Measurements from ENCODE around the gene DSTYK. TPM values are rescaled to one million over a fixed set of nuclear protein-coding genes. Genes with fewer than 3 reads are reported as not detected.

The DSTYK gene
- total and polyA plus RNA-seq, 7 donors: 1.6 to 13.3 (median 9.1) TPM

GRCh38 chr1:205228093-205228521 lies 16.6 kb upstream of the DSTYK start:
- peak overlapping the region; percentile 38 to 71 (median 63) for H3K4me3 ChIP-seq
- intact Hi-C loops (cut with DNase I): no loop called here
- H3K27ac ChIP-seq: peak overlapping the region; percentile 40 to 62 (median 58)
- no peaks in the 10 kb centered on the region for H3K27me3 ChIP-seq
- TF ChIP-seq EP300 (IDR thresholded peaks at IDR 0.05) (no peak), POLR2AphosphoS5 (IDR thresholded peaks at IDR 0.05) (no peak)
- H3K4me1 ChIP-seq: peaks cover 0 to 31% (median 28%) of the 10 kb centered on the region in 4 donors
- no peak for DNase-seq
- H3K9me3 ChIP-seq: no peaks in the 10 kb centered on the region
- 0 to 1% methylated on average over 27 of the region's 27 CpGs for WGBS, 2 donors
- no peaks in the 10 kb centered on the region for H3K36me3 ChIP-seq

GRCh38 chr1:205227584-205228013 lies 16.1 kb upstream of the DSTYK start, which contains the start of gene TMCC2:
Gene TMCC2, plus strand, starts transcription at chr1:205227946. Its CDS starts 619 bp downstream, at chr1:205228565.
- DNase-seq: peak; percentile 96
- peak within 1 kb of the TSS; percentile 40 to 68 (median 64) for H3K27ac ChIP-seq
- H3K9me3 ChIP-seq: no peaks in the 10 kb centered on the region
- TF ChIP-seq, protein P1, sequence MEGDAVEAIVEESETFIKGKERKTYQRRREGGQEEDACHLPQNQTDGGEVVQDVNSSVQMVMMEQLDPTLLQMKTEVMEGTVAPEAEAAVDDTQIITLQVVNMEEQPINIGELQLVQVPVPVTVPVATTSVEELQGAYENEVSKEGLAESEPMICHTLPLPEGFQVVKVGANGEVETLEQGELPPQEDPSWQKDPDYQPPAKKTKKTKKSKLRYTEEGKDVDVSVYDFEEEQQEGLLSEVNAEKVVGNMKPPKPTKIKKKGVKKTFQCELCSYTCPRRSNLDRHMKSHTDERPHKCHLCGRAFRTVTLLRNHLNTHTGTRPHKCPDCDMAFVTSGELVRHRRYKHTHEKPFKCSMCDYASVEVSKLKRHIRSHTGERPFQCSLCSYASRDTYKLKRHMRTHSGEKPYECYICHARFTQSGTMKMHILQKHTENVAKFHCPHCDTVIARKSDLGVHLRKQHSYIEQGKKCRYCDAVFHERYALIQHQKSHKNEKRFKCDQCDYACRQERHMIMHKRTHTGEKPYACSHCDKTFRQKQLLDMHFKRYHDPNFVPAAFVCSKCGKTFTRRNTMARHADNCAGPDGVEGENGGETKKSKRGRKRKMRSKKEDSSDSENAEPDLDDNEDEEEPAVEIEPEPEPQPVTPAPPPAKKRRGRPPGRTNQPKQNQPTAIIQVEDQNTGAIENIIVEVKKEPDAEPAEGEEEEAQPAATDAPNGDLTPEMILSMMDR (IDR thresholded peaks at IDR 0.05): no peak
- TF ChIP-seq EP300 (IDR thresholded peaks at IDR 0.05): no peak
- TF ChIP-seq POLR2A (IDR thresholded peaks at IDR 0.05): no peak
- peak in 3 of 4 donors; percentile 15 to 69 (median 32) for TF ChIP-seq POLR2AphosphoS5 (IDR thresholded peaks at IDR 0.05)
- 0 to 1% methylated on average over 44 of the region's 44 CpGs for WGBS, 2 donors
- peaks cover 0 to 31% (median 28%) of the 10 kb centered on the region in 4 donors for H3K4me1 ChIP-seq
- H3K27me3 ChIP-seq: no peaks in the 10 kb centered on the region
- H3K4me3 ChIP-seq: peak within 1 kb of the TSS; percentile 52 to 71 (median 63)
- H3K36me3 ChIP-seq: no peaks in the 10 kb centered on the region
- intact Hi-C loops (cut with DNase I): loop anchor here (2.0 kb wide), 1 partner anchor 15 kb away; no protein-coding TSS in a partner anchor

DNA sequence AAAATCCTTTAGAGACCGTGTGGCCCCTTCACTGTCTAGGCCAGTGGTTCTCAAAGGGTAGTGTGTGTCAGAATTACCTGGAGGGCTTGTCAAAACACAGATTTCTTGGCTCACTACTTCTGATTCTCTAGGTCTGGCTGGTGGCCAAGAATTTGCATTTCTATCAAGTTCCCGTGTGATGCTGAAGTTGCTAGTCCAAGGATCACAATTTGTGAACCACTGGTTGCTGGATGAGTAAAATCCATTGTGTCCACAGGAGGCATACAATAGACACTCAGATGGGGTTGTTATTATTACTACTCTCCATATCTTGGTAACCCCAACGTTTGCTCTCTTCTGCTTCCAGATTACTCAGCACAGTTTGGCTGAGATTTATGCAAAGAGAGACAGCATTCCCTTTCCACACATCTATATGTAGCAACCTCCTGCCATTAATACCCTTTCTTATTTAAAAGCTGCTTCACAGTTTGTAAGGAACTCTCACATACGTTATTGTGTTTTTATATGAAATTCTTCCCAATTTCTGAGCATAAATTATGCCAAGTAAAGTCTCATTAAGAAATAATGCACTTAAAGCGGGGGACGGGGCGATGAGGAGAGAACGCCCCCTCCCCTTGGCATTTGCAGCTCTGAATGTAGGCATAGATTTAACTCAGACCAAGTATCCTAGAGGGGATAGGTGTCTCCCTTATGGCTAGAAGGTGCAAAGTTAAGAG lies 15.5 kb upstream of the DSTYK start:
- DNase-seq: no peak
- Histone ChIP-seq H3K36me3 (no peaks in the 10 kb centered on the region), H3K9me3 (no peaks in the 10 kb centered on the region), H3K4me1 (peaks cover 0 to 31% (median 28%) of the 10 kb centered on the region in 4 donors), H3K4me3 (peak overlapping the region; percentile 52 to 71 (median 63)), H3K27ac (peak overlapping the region in 3 of 4 donors; percentile 60 to 68 (median 67)), H3K27me3 (no peaks in the 10 kb centered on the region)
- TF ChIP-seq, protein P1 (IDR thresholded peaks at IDR 0.05): no peak
- TF ChIP-seq POLR2AphosphoS5 (IDR thresholded peaks at IDR 0.05) (no peak), POLR2A (IDR thresholded peaks at IDR 0.05) (no peak), EP300 (IDR thresholded peaks at IDR 0.05) (no peak)
- 8 to 17% methylated on average over 8 of the region's 8 CpGs for WGBS, 2 donors
- intact Hi-C loops (cut with DNase I): loop anchor here (2.0 kb wide), 1 partner anchor 14 kb away; no protein-coding TSS in a partner anchor

- intact Hi-C loops (cut with DNase I): loop anchor here (2.0 kb wide), 1 partner anchor 13 kb away; no protein-coding TSS in a partner anchor
- WGBS, 2 donors: 53 to 71% methylated on average over 11 of the region's 11 CpGs
- Histone ChIP-seq H3K9me3 (no peaks in the 10 kb centered on the region), H3K27me3 (no peaks in the 10 kb centered on the region), H3K4me3 (no peak overlapping the region), H3K27ac (no peak overlapping the region), H3K4me1 (peaks cover 0 to 31% (median 28%) of the 10 kb centered on the region in 4 donors), H3K36me3 (no peaks in the 10 kb centered on the region)
- no peak for DNase-seq
- TF ChIP-seq POLR2A (IDR thresholded peaks at IDR 0.05): no peak
- TF ChIP-seq, protein P1 (IDR thresholded peaks at IDR 0.05): no peak
- no peak for TF ChIP-seq EP300 (IDR thresholded peaks at IDR 0.05)
- TF ChIP-seq POLR2AphosphoS5 (IDR thresholded peaks at IDR 0.05): no peak
Observed at GRCh38 chr1:205225901-205226765, 14.6 kb upstream of the DSTYK start.
